ENCODE data around the gene SPTBN1. TPM values are rescaled to one million over a fixed set of nuclear protein-coding genes. Genes with fewer than 3 reads are reported as not detected.

SPTBN1 gene
- total RNA-seq, 4 donors from 2014 or later: 353 to 606 (median 498) TPM

DNA sequence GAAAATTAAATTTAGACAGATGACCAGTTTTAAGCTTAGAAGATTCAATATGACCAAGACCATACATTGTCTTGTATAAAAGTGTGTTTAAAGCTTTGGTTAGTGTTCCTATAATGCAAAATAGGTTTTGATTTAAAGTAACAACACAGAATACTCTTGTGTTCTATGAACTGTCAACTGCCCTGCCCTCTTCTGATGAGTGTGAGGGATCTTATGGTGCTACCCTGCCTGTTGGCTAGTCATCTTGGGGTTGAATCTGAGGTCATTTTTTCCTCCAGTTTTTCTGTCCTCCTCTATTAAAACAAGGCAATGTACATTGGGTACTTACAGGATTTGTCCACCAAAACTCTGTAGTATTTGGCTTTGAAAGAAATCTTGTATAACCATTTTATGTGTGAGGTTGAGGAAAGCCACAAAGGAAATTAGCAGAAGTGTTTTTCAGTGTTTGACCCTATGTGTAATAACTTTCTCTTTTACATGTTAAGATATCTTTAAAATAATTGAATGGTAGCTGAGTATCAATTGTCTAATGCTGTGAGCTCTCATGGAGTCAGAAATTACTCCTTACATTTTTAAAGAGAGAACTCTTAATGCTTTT, 129.1 kb downstream of the SPTBN1 start:
- Histone ChIP-seq H3K4me1 (peaks cover 13 to 97% (median 26%) of the 10 kb centered on the region in 3 donors), H3K4me3 (no peak overlapping the region), H3K27me3 (no peaks in the 10 kb centered on the region), H3K27ac (peak overlapping the region in 1 of 4 donors; percentile 20), H3K36me3 (no peaks in the 10 kb centered on the region), H3K9me3 (no peaks in the 10 kb centered on the region)
- no peak for ATAC-seq
- TF ChIP-seq EP300 (IDR thresholded peaks at IDR 0.05): no peak
- no peak for TF ChIP-seq POLR2AphosphoS5 (IDR thresholded peaks at IDR 0.05)
- TF ChIP-seq POLR2A (IDR thresholded peaks at IDR 0.05): no peak
- TF ChIP-seq, protein P1, sequence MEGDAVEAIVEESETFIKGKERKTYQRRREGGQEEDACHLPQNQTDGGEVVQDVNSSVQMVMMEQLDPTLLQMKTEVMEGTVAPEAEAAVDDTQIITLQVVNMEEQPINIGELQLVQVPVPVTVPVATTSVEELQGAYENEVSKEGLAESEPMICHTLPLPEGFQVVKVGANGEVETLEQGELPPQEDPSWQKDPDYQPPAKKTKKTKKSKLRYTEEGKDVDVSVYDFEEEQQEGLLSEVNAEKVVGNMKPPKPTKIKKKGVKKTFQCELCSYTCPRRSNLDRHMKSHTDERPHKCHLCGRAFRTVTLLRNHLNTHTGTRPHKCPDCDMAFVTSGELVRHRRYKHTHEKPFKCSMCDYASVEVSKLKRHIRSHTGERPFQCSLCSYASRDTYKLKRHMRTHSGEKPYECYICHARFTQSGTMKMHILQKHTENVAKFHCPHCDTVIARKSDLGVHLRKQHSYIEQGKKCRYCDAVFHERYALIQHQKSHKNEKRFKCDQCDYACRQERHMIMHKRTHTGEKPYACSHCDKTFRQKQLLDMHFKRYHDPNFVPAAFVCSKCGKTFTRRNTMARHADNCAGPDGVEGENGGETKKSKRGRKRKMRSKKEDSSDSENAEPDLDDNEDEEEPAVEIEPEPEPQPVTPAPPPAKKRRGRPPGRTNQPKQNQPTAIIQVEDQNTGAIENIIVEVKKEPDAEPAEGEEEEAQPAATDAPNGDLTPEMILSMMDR (IDR thresholded peaks at IDR 0.05): no peak

DNA sequence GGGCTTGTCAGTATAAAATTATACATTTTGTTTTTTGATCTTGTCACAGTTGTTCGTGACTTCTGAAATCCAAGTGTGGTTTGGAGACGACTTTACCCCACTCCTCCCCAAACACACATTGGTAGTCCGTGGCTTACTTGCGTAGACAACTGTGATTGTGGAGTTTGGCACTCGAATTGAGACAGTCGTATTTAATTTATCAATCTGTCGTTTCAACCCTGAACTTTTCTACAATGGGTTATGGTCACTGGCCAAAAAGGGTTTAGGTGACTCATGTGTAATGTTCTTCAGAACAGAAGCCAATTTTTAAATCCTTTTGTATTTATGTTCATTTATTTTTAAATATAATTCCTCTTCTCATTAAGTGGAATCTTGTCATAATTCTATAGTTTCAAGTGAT, 129.9 kb downstream of the SPTBN1 start:
- Histone ChIP-seq H3K27ac (peak overlapping the region in 2 of 4 donors; percentile 20 to 30), H3K4me3 (no peak overlapping the region), H3K27me3 (no peaks in the 10 kb centered on the region), H3K4me1 (peaks cover 13 to 100% (median 26%) of the 10 kb centered on the region in 3 donors), H3K9me3 (no peaks in the 10 kb centered on the region), H3K36me3 (no peaks in the 10 kb centered on the region)
- 17 to 29% methylated on average over 7 of the region's 7 CpGs for WGBS, 2 donors (ENCODE audit: low coverage in 1 of 2)
- TF ChIP-seq POLR2AphosphoS5 (IDR thresholded peaks at IDR 0.05) (no peak), EP300 (IDR thresholded peaks at IDR 0.05) (no peak), POLR2A (IDR thresholded peaks at IDR 0.05) (no peak)
- TF ChIP-seq, protein P1 (IDR thresholded peaks at IDR 0.05): no peak
- no peak for ATAC-seq

- no peaks in the 10 kb centered on the region for H3K27me3 ChIP-seq
- H3K9me3 ChIP-seq: no peaks in the 10 kb centered on the region
- peaks cover 13 to 99% (median 26%) of the 10 kb centered on the region in 3 donors for H3K4me1 ChIP-seq
- 35 to 92% methylated on average over 3 to 4 of the region's 4 CpGs for WGBS, 2 donors (ENCODE audit: low coverage in 1 of 2)
- no peak overlapping the region for H3K27ac ChIP-seq
- no peak overlapping the region for H3K4me3 ChIP-seq
- ATAC-seq: no peak
- no peaks in the 10 kb centered on the region for H3K36me3 ChIP-seq
- TF ChIP-seq EP300 (IDR thresholded peaks at IDR 0.05): no peak
- TF ChIP-seq, protein P1 (IDR thresholded peaks at IDR 0.05): no peak
- no peak for TF ChIP-seq POLR2A (IDR thresholded peaks at IDR 0.05)
- TF ChIP-seq POLR2AphosphoS5 (IDR thresholded peaks at IDR 0.05): no peak
Measured at GRCh38 chr2:54586494-54586893, 130.4 kb downstream of the SPTBN1 start.

DNA sequence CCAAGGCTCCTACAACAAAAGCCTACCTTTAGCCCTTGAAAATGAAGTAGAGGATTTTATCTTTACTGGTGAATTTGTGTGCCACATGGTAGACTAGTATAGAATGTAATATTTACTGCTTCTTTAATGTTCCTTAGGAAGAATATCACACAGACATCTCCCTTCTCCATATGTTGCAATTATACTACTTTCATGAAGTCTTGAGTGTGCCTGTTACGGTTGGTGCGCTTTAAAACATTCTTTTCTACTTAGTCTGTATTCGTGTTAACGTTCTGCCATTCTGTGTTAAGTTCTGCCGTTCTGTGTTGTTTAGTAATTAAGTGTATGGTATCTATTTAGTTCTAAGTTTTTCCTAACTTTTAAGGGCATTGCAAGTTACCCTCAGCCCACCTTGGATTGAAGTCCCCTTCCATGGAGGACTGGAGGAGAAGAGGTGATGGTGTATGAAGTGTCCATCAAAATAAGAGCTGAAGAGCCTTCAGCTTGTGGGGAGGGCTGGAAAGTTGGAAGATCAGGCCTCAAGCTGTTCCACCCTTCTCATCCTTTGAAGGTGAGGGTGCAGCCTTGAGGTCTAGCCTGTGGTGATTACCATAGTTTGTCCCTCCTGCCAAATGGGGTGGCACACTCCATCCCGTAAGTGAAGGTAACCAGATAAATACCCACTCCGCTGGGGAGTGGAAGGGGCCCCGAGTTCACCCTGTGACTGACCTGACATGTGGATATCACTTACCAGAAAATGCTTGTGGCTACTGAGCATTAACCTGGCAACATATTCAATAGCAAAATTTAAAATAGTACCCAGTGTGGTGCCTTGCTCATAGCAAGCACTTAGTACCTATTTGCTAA, 131.3 kb downstream of the SPTBN1 start:
- WGBS, 2 donors (ENCODE audit: low coverage in 1 of 2): 89 to 90% methylated on average over 8 of the region's 8 CpGs
- Histone ChIP-seq H3K27ac (peak overlapping the region in 1 of 4 donors; percentile 38), H3K4me1 (peaks cover 13 to 94% (median 26%) of the 10 kb centered on the region in 3 donors), H3K36me3 (peaks cover 0 to 2% of the 10 kb centered on the region in 2 donors), H3K9me3 (no peaks in the 10 kb centered on the region), H3K4me3 (no peak overlapping the region), H3K27me3 (no peaks in the 10 kb centered on the region)
- TF ChIP-seq EP300 (IDR thresholded peaks at IDR 0.05) (no peak), POLR2A (IDR thresholded peaks at IDR 0.05) (no peak), POLR2AphosphoS5 (IDR thresholded peaks at IDR 0.05) (no peak)
- TF ChIP-seq, protein P1 (IDR thresholded peaks at IDR 0.05): no peak
- ATAC-seq: no peak

Data from gastroesophageal sphincter (tissue), 4 donors.